Measurements from ENCODE around the gene OR52N1. TPM values are rescaled to one million over a fixed set of nuclear protein-coding genes. Genes with fewer than 3 reads are reported as not detected.
A peak's percentile ranks its signal among the peaks of the same experiment; 100 is the strongest.

Gene OR52N1
- total RNA-seq (not detected), polyA plus RNA-seq (ENCODE audit: insufficient read depth in 1 of 8, insufficient read length in 8 of 8, low replicate concordance in 1 of 8) (not detected)
- long read RNA-seq, donor 1: 0 reads
- long read RNA-seq, donor 2: 0 reads
- long read RNA-seq, donor 3: 0 reads
- long read RNA-seq, donor 4: 0 reads
- long read RNA-seq, donor 5: 0 reads
- long read RNA-seq, donor 6: 0 reads
- long read RNA-seq, donor 7: 0 reads
- long read RNA-seq, donor 8: 0 reads
- long read RNA-seq, donor 9: 0 reads
- long read RNA-seq, donor 10: 0 reads
- long read RNA-seq, donor 11: 0 reads

DNA sequence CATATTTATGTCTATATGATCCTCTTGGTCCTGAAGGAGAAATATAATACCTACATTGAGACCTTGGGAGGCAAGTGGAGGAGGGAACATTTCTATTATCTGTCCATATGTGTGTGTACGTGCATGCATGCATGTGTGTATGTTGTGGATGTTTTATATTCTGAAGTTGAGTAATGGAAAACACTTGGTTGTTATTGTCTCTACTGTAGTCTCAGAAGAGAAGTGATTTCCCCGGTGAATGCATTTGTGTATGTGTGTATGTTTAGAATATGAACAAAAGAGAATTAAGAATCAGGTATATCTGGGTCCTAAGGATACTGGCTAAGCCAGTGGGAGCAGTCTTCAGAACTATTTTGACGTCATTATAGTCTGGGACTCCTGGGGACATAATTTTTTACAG is at the start of gene OR52N1:
Gene OR52N1 (minus strand): TSS at position 101 of the 400 bp plus-strand sequence. CDS start 2,449 bp downstream, outside the sequence.
- no peaks in the 10 kb centered on the region for H3K9me3 ChIP-seq (replicated peaks; ENCODE audit: control insufficient read depth, low read depth, low read length)
- DNase-seq: no peak
- H3K4me3 ChIP-seq (ENCODE audit: low read length): no peak within 1 kb of the TSS
- no peaks in the 10 kb centered on the region for H3K4me1 ChIP-seq (ENCODE audit: control insufficient read depth, insufficient read depth, low read length)
- no peaks in the 10 kb centered on the region for H3K36me3 ChIP-seq (ENCODE audit: control insufficient read depth, insufficient read depth, low read length)
- 50% methylated on average over 1 of the region's 3 CpGs for WGBS (ENCODE audit: insufficient coverage)
- no peak within 1 kb of the TSS for H3K27ac ChIP-seq (ENCODE audit: low read length)
- no peaks in the 10 kb centered on the region for H3K27me3 ChIP-seq (ENCODE audit: control insufficient read depth, insufficient read depth, low read length)

DNA sequence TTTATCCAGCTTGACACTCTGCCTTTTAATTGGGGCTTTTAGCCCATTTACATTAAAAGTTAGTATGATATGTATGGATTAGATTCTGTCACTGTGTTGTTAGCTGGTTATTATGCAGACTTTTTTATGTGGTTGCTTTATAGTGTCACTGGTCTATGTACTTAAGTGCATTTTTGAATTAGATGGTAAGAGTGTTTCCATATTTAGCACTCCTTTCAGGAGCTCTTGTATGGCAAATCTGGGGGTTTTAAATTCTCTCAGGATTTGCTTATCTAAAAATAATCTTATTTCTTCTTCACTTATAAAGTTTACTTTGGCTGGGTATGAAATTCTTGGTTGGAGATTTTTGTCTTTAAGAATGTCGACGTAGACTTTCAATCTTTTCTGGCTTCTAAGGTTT is 46.6 kb upstream of the OR52N1 start:
- WGBS (ENCODE audit: insufficient coverage): no CpG with 5 or more reads among the region's 2 CpGs
- no peak overlapping the region for H3K4me3 ChIP-seq (ENCODE audit: low read length)
- no peaks in the 10 kb centered on the region for H3K4me1 ChIP-seq (ENCODE audit: control insufficient read depth, insufficient read depth, low read length)
- no peaks in the 10 kb centered on the region for H3K36me3 ChIP-seq (ENCODE audit: control insufficient read depth, insufficient read depth, low read length)
- H3K27me3 ChIP-seq (ENCODE audit: control insufficient read depth, insufficient read depth, low read length): no peaks in the 10 kb centered on the region
- DNase-seq: no peak
- H3K27ac ChIP-seq (ENCODE audit: low read length): no peak overlapping the region
- no peaks in the 10 kb centered on the region for H3K9me3 ChIP-seq (replicated peaks; ENCODE audit: control insufficient read depth, low read depth, low read length)

DNA sequence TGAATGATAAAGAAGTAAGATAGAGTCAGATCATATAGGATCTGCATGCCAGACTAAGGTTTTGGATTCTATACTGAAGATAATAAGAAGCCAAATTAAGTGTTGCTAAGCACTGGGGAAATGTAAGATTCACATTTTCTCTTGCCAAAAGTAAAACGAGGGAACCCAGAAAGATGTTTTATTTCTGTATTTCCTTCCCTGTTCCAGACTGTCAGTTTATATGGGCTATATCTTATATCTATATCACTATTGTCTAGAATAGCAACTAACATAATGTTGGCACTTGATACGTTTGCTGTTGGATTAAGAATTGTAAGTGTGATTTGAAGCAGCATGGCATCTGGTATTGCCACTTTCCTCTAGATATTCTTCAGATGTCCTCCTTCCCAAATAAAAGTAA is 42.4 kb upstream of the OR52N1 start:
- Histone ChIP-seq H3K27ac (ENCODE audit: low read length) (no peak overlapping the region), H3K4me3 (ENCODE audit: low read length) (no peak overlapping the region), H3K9me3 (replicated peaks; ENCODE audit: control insufficient read depth, low read depth, low read length) (no peaks in the 10 kb centered on the region), H3K27me3 (ENCODE audit: control insufficient read depth, insufficient read depth, low read length) (no peaks in the 10 kb centered on the region), H3K36me3 (ENCODE audit: control insufficient read depth, insufficient read depth, low read length) (no peaks in the 10 kb centered on the region), H3K4me1 (ENCODE audit: control insufficient read depth, insufficient read depth, low read length) (no peaks in the 10 kb centered on the region)
- no CpG with 5 or more reads among the region's 2 CpGs for WGBS (ENCODE audit: insufficient coverage)
- DNase-seq: no peak

DNA sequence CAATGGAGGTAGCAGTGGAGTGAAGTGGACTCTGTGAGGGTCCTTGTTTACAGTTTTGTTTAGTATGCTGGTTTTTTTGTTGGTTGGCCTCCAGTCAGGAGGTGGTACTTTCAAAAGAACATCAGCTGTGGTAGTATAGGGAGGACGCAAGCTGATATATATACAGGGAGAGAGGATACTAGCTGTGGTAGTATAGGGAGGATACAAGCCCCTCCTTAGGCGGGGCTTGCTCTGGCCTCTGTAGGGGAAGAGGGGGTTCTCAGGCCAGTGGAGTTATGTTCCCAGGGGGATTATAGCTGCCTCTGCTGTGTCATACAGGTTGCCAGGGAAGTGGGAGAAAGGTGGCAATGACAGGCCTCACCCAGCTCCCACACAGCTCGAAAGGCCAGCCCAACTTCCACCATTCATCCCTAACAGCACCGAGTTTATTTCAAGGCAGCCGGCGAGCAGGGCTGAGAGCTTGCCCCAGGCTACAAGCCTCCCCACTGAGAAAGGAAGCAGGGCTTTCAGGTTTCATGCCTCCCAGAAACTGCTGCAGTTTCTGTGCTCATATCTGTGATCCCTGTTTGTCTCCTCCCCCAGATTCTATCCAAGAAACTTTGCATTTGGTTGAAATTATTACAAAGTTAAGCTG is 40.2 kb upstream of the OR52N1 start:
- Histone ChIP-seq H3K4me3 (ENCODE audit: low read length) (no peak overlapping the region), H3K4me1 (ENCODE audit: control insufficient read depth, insufficient read depth, low read length) (no peaks in the 10 kb centered on the region), H3K27me3 (ENCODE audit: control insufficient read depth, insufficient read depth, low read length) (no peaks in the 10 kb centered on the region), H3K9me3 (replicated peaks; ENCODE audit: control insufficient read depth, low read depth, low read length) (peaks cover 2% of the 10 kb centered on the region), H3K36me3 (ENCODE audit: control insufficient read depth, insufficient read depth, low read length) (no peaks in the 10 kb centered on the region), H3K27ac (ENCODE audit: low read length) (no peak overlapping the region)
- no CpG with 5 or more reads among the region's 6 CpGs for WGBS (ENCODE audit: insufficient coverage)
- no peak for DNase-seq

DNA sequence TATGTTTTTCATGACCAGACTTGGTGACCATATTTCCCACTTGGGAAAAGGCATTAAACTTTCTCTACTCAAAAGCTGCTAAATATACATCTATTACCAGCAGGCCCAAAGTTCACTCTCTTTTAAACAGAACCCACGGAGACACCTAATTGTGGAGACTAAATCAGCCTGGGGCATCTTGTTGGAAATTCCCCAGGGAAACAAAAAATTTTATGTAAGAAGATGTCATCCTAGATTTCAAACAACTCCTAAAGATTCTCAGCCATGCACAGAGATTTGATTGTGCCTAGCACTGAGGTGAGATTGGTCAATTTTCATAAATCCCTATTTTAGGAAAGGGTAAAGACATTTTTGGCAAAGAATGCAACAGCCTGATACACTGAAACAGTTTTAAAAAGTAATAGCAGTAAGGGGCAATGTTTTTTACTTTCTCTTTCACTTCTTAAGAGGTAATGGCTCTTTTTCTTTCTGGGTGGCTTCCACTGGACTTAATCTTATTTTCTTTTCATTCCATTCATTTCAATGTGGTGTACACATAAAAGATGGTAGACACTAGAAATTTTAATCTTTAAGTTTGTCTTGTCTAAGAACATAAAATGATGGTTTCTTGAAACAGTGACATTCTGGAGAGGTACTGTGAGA is 27.3 kb upstream of the OR52N1 start:
- no CpG with 5 or more reads among the region's 1 CpG for WGBS (ENCODE audit: insufficient coverage)
- Histone ChIP-seq H3K4me3 (ENCODE audit: low read length) (no peak overlapping the region), H3K27me3 (ENCODE audit: control insufficient read depth, insufficient read depth, low read length) (no peaks in the 10 kb centered on the region), H3K4me1 (ENCODE audit: control insufficient read depth, insufficient read depth, low read length) (no peaks in the 10 kb centered on the region), H3K27ac (ENCODE audit: low read length) (no peak overlapping the region), H3K36me3 (ENCODE audit: control insufficient read depth, insufficient read depth, low read length) (no peaks in the 10 kb centered on the region), H3K9me3 (replicated peaks; ENCODE audit: control insufficient read depth, low read depth, low read length) (no peaks in the 10 kb centered on the region)
- no peak for DNase-seq

DNA sequence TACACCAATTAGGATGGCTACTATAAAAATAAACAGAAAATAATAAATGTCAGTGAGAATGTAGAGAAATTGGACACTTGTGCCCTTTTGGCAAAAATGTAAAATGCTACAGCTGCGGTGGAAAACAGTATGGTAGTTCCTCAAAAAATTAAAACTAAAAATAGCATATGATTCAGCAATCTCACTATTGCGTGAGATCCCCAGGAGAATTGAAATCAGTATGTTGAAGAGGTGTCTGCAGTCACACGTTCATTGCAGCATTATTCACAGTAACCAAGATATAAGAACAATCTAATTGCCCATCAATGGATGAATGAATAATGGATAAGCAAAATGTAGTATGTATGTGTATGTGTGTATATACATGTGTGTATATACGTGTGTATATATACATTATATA is 24.5 kb upstream of the OR52N1 start:
- peak; percentile 20 for DNase-seq
- Histone ChIP-seq H3K27ac (ENCODE audit: low read length) (no peak overlapping the region), H3K4me3 (ENCODE audit: low read length) (no peak overlapping the region), H3K4me1 (ENCODE audit: control insufficient read depth, insufficient read depth, low read length) (no peaks in the 10 kb centered on the region), H3K27me3 (ENCODE audit: control insufficient read depth, insufficient read depth, low read length) (no peaks in the 10 kb centered on the region), H3K36me3 (ENCODE audit: control insufficient read depth, insufficient read depth, low read length) (no peaks in the 10 kb centered on the region), H3K9me3 (replicated peaks; ENCODE audit: control insufficient read depth, low read depth, low read length) (no peaks in the 10 kb centered on the region)
- no CpG with 5 or more reads among the region's 4 CpGs for WGBS (ENCODE audit: insufficient coverage)

DNA sequence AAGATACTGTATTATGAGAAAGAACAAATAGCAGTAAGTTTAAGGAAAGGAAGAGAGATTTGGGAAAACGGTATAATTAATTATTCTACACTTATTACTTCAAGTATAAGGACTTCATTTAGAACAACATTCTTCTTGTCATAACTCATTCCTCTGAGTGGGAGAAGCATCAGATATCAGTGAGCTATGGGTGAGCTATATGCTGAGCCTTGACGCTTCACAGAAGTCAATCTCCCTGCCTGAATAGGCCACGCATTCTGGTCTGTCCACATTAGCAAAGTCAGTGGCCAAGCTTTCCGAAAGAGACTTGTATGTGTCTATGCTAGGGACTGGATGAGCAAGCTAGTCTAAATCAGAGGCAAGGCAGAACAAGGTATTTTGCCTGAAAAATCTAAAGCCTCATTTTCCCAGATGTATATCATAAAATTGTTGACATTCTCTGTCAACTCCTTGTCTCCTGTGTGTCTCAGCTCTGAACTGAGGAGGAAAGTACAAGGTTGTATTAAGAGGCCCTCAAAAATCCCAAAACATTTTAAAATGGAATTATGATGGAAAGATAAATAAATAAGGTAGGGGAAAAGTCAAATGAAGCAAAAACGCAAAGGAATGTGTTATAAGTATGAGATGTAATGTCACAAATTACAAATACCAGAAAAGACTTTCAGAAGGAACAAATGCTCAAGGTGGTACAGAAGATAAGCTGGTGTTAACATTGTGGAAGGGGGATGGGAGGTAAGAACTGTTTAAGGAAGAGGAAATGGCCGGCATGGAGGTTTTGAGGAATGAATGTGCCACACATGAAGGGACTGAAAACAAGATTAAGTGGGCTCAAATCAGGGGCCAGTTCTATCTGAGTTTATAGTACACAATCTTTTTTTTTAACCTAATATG is 19.1 kb upstream of the OR52N1 start:
- no peak overlapping the region for H3K4me3 ChIP-seq (ENCODE audit: low read length)
- H3K9me3 ChIP-seq (replicated peaks; ENCODE audit: control insufficient read depth, low read depth, low read length): no peaks in the 10 kb centered on the region
- peaks cover 3% of the 10 kb centered on the region for H3K4me1 ChIP-seq (ENCODE audit: control insufficient read depth, insufficient read depth, low read length)
- peaks cover 2% of the 10 kb centered on the region for H3K27me3 ChIP-seq (ENCODE audit: control insufficient read depth, insufficient read depth, low read length)
- H3K36me3 ChIP-seq (ENCODE audit: control insufficient read depth, insufficient read depth, low read length): no peaks in the 10 kb centered on the region
- no peak for DNase-seq
- H3K27ac ChIP-seq (ENCODE audit: low read length): no peak overlapping the region
- WGBS (ENCODE audit: insufficient coverage): 65% methylated on average over 3 of the region's 6 CpGs

DNA sequence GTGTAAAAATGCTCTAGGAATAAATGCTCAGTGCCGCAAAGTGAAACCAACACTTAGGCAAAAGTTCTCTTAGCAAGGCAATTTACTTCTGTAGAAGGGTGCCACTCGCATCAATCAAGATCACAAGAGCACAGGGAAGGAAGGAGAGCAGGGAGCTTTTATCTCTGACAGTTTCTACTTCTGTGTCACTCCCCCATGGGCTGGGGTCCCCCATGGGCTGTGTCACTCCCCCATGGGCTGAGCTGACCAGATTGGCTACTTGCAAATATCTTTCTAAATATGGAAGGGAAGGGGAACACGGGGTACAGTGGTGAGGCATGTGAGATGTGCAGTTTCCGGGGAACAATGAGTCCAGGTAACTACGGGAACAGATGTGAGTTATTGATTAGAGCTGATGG is 18.1 kb upstream of the OR52N1 start:
- no peaks in the 10 kb centered on the region for H3K36me3 ChIP-seq (ENCODE audit: control insufficient read depth, insufficient read depth, low read length)
- no peaks in the 10 kb centered on the region for H3K9me3 ChIP-seq (replicated peaks; ENCODE audit: control insufficient read depth, low read depth, low read length)
- H3K27me3 ChIP-seq (ENCODE audit: control insufficient read depth, insufficient read depth, low read length): peaks cover 2% of the 10 kb centered on the region
- H3K27ac ChIP-seq (ENCODE audit: low read length): no peak overlapping the region
- WGBS (ENCODE audit: insufficient coverage): 71% methylated on average over 3 of the region's 5 CpGs
- DNase-seq: peak; percentile 3
- peaks cover 3% of the 10 kb centered on the region for H3K4me1 ChIP-seq (ENCODE audit: control insufficient read depth, insufficient read depth, low read length)
- H3K4me3 ChIP-seq (ENCODE audit: low read length): peak overlapping the region; percentile 42

DNA sequence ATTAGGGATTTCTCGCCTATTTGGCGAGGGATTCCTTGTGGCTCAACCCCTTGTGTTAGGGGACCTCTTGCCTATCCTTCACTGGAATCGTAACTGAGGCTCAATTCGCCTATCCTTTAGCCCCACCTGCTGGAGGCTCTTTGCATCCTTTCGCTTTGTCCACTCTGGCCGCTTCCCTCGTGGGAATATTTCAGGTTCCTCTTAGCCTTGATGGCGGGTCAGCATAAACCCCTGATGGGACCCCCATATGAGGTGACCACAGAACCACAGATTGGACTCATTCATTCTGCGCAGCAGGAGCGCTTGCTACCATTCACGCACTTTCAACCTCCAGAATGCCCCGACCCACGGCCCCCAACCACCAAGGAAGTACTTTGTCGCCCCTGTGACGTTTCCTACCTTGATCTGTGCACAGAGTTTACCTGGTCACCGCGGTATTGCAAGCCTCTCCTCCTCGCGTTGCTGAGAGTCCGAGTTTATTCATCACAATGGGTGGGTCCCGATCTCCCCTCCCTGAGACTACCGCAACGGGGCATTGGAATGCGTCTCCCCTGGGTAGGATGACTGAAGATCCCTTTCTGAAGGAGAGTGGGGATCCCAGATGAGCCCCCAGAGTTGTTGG is 17.5 kb upstream of the OR52N1 start, which contains the start of gene OR52N2:
Gene OR52N2 (plus strand): TSS at position 425 of the 622 bp plus-strand sequence. CDS start 11,412 bp downstream, outside the sequence.
- Histone ChIP-seq H3K9me3 (replicated peaks; ENCODE audit: control insufficient read depth, low read depth, low read length) (no peaks in the 10 kb centered on the region), H3K4me1 (ENCODE audit: control insufficient read depth, insufficient read depth, low read length) (peaks cover 3% of the 10 kb centered on the region), H3K27me3 (ENCODE audit: control insufficient read depth, insufficient read depth, low read length) (peaks cover 2% of the 10 kb centered on the region), H3K27ac (ENCODE audit: low read length) (no peak within 1 kb of the TSS), H3K36me3 (ENCODE audit: control insufficient read depth, insufficient read depth, low read length) (no peaks in the 10 kb centered on the region), H3K4me3 (ENCODE audit: low read length) (peak within 1 kb of the TSS; percentile 42)
- WGBS (ENCODE audit: insufficient coverage): 11% methylated on average over 17 of the region's 24 CpGs
- peak; percentile 82 for DNase-seq

All from muscle of leg (tissue), 16 donors.